Measurements from ENCODE around the gene PIP4K2B.

GRCh38 chr17:38773258-38773657 lies 26.1 kb downstream of the PIP4K2B start:
- TF ChIP-seq, protein P1, sequence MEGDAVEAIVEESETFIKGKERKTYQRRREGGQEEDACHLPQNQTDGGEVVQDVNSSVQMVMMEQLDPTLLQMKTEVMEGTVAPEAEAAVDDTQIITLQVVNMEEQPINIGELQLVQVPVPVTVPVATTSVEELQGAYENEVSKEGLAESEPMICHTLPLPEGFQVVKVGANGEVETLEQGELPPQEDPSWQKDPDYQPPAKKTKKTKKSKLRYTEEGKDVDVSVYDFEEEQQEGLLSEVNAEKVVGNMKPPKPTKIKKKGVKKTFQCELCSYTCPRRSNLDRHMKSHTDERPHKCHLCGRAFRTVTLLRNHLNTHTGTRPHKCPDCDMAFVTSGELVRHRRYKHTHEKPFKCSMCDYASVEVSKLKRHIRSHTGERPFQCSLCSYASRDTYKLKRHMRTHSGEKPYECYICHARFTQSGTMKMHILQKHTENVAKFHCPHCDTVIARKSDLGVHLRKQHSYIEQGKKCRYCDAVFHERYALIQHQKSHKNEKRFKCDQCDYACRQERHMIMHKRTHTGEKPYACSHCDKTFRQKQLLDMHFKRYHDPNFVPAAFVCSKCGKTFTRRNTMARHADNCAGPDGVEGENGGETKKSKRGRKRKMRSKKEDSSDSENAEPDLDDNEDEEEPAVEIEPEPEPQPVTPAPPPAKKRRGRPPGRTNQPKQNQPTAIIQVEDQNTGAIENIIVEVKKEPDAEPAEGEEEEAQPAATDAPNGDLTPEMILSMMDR (IDR thresholded peaks at IDR 0.05): no peak
- TF ChIP-seq POLR2AphosphoS5 (IDR thresholded peaks at IDR 0.05) (no peak), POLR2A (IDR thresholded peaks at IDR 0.05) (no peak), EP300 (IDR thresholded peaks at IDR 0.05) (no peak)

Data from sigmoid colon (tissue), 4 donors.